GM10266 (cell line): ENCODE measurements around the gene ACYP2.

Experiments used
- DNase-seq: peaks from one replicate; pipeline ENCODE4 v3.0.0; 2012; ENCODE audit errors: extremely low spot score
- TF ChIP-seq, protein P1 (sequence below): IDR thresholded peaks from 2 replicates; pipeline ENCODE4 v1.5.1; 2012; ENCODE audit warnings: mild to moderate bottlenecking, low read depth; ENCODE audit not compliant: control insufficient read depth, insufficient read depth; ENCODE audit errors: missing control alignments

ACYP2 gene

DNA sequence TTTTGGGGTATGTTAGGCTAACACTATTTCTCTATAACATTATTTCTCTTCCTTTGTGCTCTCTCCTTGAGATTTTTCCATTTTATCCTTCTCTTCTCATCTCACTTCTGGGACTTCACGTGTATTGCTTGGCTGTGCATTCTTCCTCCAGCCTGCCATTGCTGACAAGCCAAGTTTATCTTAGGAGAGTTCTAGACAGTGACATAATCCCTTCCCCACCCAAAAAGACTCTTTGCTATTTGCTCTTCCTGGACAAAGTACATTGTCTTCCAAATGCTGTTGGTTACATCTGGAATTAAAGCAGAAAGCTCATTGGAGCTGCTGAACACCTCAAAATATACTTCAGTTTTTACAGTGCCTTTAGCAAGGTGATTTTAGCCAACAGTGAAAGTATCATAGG, 131.7 kb downstream of the ACYP2 start:
- no peak for DNase-seq
- TF ChIP-seq, protein P1, sequence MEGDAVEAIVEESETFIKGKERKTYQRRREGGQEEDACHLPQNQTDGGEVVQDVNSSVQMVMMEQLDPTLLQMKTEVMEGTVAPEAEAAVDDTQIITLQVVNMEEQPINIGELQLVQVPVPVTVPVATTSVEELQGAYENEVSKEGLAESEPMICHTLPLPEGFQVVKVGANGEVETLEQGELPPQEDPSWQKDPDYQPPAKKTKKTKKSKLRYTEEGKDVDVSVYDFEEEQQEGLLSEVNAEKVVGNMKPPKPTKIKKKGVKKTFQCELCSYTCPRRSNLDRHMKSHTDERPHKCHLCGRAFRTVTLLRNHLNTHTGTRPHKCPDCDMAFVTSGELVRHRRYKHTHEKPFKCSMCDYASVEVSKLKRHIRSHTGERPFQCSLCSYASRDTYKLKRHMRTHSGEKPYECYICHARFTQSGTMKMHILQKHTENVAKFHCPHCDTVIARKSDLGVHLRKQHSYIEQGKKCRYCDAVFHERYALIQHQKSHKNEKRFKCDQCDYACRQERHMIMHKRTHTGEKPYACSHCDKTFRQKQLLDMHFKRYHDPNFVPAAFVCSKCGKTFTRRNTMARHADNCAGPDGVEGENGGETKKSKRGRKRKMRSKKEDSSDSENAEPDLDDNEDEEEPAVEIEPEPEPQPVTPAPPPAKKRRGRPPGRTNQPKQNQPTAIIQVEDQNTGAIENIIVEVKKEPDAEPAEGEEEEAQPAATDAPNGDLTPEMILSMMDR: no peak

DNA sequence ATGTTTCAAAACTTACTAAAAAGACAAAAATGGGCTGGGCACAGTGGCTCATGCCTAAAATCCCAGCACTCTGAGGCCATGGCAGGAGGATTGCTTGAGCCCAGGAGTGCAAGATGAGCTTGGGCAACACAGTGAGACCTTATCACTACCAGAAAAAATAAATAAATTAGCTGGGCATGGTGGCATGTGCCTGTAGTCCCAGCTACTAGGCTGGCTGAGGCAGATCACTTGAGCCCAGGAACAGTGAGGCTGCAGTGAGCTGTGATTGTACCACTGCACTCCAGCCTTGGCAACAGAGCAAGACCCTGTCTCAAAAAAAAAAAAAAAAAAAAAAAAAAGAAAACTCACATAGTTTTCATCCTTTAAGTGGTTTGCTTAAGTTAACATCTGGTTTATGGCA, 134.2 kb downstream of the ACYP2 start:
- no peak for DNase-seq
- TF ChIP-seq, protein P1: no peak

- TF ChIP-seq, protein P1: no peak
- DNase-seq: no peak
Measured at GRCh38 chr2:54254180-54254579, 138.8 kb downstream of the ACYP2 start.

DNA sequence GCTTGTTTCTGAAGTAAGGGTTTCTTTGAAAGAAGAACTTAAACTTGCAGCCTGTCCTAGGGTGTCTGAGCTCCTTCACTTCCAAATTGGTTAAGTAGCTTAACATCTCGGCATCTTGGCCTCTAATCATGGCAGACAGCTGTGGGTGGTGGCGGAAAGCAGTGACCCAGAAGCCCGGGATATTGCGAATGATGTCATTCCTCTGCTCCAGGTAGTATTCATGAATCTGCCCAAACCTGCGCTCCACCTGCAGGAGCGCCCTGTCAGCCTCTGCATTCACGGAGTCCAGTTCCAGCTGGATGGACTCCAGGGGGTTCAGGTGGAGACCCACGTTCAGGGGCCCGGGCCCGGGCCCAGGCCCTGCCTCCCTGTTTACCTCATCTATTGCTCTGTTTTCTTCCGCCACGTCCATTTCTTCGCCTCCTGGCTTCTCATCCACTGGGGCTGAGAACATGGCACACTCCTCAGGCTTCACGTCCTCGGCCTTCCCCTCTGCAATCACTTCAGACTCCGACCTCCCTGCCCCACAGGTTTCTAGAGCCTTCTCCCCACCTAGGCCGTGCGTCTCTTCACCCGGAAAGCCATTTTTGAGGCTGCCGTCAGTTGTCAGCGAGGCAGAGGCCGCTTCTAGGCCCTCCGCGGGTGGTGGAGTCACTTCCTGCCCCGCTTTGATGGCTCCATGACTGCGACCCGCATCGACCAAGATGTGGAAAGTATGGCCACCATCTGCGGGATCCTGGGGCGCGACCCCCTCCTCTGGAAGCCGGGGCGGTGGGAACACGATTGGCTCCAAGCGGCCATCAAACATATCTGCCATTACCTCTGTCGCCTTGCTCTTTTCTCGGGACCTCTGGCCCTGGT, 140.0 kb downstream of the ACYP2 start:
- TF ChIP-seq, protein P1: no peak
- no peak for DNase-seq

GRCh38 chr2:54256091-54256694, 140.8 kb downstream of the ACYP2 start, which contains the start of gene TSPYL6:
Gene TSPYL6 (minus strand): TSS chr2:54256229. CDS start chr2:54256151, 78 bp downstream.
- DNase-seq: no peak
- TF ChIP-seq, protein P1: no peak

DNA sequence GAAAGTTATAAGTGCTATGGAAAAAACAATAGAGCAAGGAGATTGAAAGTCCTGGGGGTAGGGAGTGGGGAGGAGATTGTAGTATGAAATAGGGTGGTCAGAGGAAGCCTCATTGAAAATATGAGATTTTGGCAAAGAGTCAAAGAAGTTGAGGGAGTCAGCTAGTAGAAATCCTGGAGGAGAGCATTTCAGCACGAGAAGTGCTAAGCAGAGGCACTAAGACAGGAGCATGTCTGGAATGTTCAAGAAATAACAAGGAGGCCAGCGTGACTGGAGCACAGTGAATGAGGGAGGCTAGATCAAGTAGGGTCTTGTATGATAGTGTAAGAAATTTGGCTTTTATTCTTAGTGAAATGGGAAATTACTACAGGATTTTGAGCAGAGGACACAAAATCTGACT, 142.8 kb downstream of the ACYP2 start:
- no peak for DNase-seq
- TF ChIP-seq, protein P1: no peak
